ENCODE measurements around the gene RNF5.

DNA sequence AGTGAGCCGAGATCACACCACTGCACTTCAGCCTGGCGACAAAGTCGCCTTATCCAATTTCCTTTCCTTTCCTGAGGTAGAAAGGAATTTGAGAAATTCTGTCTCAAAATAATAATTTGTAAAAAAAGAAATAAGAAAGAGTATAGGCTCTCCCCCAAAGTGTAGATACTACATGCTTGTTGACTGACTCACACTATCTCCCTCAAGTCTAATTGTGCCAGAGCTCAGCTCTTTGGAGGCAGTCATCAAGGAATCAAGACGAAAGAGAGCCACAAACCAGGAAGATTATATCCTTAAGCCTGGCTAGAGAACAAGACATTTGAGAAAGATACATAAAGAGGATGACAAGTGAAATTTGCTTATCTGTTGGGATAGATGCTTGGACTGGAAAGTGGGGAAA lies 44.4 kb upstream of the RNF5 start:
- TF ChIP-seq EZH2 (IDR thresholded peaks at IDR 0.05; ENCODE audit: insufficient read depth, poor library complexity, severe bottlenecking): no peak
- TF ChIP-seq EZH2phosphoT487 (IDR thresholded peaks at IDR 0.05; ENCODE audit: insufficient read depth, low read depth): no peak
